Myometrial cell (primary cell): ENCODE measurements around the gene WWTR1. TPM values are rescaled to one million over a fixed set of nuclear protein-coding genes. Genes with fewer than 3 reads are reported as not detected.

ENCODE experiments used
- total RNA-seq: library from RNA; depleted of rRNA; stranded (reverse); fragments of >200 nt; gene quantifications from 2 replicates; pipeline ENCODE4 v1.2.3, GENCODE V29; 2015

The WWTR1 gene
- 32.1 and 32.3 TPM in 2 replicates for total RNA-seq

DNA sequence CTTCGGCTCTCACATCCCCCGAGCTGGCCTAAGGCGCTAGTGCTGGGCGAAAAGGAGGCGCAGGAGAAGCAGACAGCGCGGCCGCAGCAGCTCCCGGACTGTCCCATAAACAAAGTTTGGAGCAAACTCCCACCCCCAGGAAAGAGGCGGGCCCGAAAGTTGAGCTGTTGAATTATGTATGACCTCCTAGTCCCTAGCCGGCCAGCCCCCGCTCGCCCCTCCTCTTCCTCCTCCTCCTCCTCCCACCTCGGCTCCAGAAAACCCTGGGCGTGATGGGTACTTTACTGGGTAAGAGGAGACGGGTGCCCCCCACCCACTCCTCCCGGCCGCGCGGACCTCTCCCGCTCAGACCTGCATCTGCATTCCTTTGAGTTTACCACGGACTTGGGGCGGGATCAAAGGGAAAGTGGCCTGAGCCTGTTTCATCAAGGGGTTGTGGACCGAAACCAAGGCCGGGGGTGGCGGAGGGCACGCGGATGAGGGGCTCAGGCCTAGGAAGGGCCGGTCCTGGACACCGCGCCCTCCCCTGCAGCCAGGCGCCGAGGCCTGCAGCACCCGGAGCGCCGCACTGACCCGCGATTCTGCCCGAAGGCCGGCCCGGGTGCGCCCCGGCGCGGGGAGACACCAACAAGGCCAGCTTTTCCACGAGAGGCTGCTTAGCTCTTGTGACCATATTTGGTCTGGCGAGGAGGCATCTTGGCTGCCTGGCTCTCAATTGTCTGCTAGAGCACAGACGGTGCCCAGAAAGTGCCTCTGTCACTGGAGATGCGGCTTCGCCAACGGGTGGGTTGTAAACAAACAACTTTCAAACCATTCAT, at the start of gene WWTR1:
Gene WWTR1, minus strand, starts transcription at position 100 of the 818 bp plus-strand sequence. CDS start 719 bp downstream, outside the sequence.

DNA sequence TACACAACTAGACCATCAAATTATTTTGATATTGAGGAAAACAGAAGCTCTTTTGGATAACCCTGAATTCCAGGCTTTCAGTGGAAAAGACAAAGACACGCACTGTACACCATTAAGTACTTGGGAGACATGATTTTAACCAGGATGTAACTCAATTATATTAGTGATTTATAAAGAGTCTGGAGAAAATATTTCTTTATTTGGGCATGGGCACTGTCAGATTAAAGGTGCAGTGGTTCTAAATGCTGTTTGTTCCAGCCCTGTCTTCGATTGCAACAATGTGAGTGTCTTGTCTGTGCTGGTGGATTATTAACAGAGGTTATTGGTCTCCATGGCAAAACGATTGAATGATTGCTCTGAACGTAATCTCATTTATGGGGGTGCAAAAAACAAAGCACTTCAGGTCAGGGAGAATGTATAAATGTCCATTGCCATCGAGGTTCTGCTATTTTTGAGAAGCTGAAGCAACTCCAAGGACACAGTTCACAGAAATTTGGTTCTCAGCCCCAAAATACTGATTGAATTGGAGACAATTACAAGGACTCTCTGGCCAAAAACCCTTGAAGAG, 183.5 kb downstream of the WWTR1 start, which contains the start of gene TM4SF4:
Gene TM4SF4, plus strand, starts transcription at position 448 of the 568 bp plus-strand sequence. CDS start 181 bp downstream, outside the sequence.

Other genes starting within 250 kb of the WWTR1 start
- gene TM4SF4, start 183.3 kb downstream of the WWTR1 start, total RNA-seq, result not detected in 2 replicates
- 19.8 and 23.9 TPM in 2 replicates for gene COMMD2, start 94.5 kb upstream of the WWTR1 start, total RNA-seq
- not detected in 2 replicates for gene ANKUB1, start 134.5 kb upstream of the WWTR1 start, total RNA-seq
- gene RNF13, start 155.2 kb upstream of the WWTR1 start, total RNA-seq, result 38.8 and 43.0 TPM in 2 replicates